ENCODE measurements around the gene EFNA5.

Gene EFNA5

DNA sequence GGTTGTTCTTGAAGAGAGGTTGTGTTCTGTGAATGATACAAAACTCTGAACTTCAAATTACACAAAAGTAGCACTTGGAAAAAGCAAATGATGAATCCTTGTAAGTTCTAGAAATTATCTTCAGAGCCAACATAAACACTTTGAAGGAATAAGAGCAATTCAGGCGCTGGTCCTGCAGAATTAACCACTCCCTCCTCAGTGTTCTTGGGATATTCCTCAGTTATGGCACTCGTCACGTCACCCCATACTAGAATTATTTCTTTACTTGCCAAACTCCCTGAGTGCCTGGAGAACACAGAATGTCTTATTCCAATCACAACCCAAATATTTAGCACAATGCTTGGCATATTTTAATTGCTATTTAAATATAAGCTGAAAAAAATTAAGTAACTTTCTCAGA, 126.3 kb downstream of the EFNA5 start:
- no peak for DNase-seq (ENCODE audit: low spot score)

DNA sequence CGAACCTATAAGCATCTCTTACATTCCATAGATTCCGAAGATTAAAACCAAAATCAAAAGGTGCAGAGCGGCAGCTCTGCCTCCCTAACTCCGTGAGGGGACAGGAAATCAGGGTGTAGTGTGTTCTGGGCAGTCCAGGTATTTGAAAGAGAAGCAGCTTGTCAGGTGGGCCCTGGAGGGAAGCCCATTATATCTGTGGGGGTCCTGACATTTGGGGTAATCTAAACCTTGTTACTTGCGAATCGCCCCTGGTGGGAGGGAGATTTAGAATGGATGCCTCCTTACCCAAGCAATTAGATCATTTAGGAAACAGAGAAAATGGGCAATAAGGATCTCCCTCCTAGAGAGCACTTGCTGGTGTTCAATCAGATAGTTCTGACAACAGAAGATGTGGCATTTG, 126.9 kb downstream of the EFNA5 start:
- DNase-seq (ENCODE audit: low spot score): no peak

DNA sequence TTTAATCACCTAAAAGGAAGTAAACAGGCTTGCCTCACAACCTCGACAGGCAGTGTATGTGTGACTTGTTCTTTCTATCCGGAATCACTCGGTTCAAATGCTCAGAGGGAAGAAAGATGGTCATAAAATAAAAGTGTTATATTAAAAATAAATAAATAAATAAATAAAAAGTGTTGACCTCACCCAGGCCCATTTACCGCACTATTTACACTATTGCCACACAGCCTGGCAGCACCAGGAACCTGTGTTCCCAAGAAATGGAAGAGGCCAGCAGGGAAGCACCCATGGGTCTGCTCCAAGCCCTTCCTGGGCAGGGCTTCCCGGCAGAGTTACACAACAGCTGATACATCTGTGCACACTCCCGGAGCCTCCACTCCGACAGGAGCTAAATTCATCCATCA, 127.9 kb downstream of the EFNA5 start:
- DNase-seq (ENCODE audit: low spot score): peak; percentile 7

DNA sequence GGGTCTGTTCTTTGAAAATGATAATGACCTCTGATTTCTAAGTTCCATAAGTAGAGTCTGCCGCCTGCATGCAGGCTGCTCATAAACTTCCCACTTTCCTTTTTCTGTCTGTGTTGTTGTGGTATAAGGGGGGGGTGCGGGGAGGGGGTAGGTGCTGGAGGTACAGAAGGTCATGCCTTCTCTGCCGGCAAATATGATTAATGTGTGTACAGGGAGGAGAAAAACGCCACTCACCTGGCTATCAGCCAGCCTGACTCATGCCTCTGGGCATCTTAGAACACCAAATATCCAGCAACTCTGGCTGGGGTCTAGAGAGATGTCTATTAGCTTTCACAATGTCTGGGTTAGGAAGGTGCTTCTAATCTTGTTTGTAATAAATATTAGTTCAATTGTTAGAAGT, 128.3 kb downstream of the EFNA5 start:
- peak; percentile 18 for DNase-seq (ENCODE audit: low spot score)

DNA sequence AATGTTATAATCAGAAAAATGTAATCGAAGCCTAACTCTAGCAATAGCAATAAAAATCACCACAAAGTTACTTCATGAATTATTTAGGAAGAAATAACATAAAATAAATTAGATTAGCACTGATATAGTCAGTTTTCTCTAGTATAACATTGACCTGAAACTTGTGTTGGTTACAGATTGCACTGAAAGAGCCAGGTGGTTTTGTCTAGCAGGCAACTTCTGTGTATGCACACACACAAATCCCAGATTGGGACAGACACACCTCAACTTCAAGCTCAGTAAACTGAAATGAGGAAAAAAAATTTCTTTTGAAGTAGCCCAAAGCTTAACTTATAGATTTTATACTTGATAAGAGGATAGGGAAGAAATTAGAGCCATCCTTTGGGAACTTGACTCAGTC, 129.3 kb downstream of the EFNA5 start:
- no peak for DNase-seq (ENCODE audit: low spot score)

DNA sequence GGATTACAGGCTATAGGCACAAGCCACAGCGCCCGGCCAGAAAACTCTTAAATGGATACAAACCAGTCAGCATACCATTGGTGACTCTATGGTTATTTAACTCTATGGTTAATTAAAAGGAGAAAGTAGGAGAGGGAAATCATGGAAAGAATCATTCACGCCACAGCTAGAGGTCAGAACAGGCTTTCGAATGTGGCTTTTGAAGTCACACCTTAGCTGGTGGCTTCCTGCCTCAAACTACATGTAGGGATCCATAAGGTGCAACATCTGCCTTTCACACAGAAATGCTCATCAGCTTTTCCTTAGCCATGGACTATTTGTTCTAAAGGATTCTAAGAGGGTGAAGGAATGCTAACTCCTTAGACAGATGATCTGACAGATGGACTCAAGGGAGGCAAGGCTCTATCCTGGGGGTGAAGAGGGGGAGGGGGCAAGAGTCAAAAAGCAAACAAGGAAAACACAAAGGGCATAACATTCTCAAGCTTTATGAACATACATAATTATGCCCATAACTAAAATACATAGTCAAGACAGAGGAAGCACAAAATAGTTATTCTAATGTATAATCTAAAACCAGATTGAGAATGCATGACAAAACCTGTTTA, 130.9 kb downstream of the EFNA5 start:
- DNase-seq (ENCODE audit: low spot score): no peak

DNA sequence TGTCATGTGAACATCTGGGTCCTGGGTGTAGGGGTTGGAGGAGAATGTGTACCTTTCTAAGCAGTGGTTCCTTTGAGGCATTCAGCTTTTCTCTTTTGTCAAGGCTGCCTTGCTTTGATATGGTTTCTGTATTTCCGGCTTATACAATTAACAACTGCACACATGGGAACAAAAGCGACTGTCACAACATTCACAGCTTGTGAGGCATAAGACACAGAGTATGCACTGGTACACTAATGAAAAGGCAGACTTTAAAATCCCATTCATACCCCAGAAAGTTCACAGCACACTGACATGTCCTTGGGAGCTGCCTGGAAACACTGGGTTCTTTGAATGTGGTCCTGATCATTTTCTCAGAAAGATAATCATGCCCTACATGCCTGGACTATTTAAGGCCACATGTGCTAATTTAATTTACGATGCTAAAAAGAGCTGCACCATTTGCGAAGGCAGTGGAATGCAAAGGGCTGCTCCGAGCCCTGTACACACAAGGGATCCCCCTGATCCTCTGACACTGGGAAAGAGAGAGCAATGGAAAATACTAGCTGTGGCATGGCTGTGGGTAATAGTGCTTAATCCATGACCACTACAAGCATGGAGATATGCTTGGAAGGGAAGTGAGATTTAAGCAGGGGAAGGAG, 131.8 kb downstream of the EFNA5 start:
- no peak for DNase-seq (ENCODE audit: low spot score)

DNA sequence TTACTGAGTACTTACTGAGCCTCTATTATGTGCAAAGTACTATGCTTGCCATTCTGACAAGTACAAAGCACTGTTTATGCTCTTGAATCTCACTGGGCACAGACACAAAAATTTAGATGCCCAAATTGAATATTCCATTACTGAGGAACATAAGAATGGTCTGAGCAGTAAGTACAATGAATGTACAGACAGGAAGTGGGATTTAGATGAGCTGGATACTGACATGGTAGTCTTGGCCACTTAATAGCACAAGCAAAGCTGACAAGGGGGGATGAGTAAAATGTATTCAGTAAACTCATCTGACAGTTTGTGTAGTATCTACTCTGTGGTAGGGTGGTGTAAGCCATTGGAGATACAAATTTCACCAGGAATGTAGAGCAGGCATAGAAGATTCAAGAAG, 132.4 kb downstream of the EFNA5 start:
- no peak for DNase-seq (ENCODE audit: low spot score)

DNA sequence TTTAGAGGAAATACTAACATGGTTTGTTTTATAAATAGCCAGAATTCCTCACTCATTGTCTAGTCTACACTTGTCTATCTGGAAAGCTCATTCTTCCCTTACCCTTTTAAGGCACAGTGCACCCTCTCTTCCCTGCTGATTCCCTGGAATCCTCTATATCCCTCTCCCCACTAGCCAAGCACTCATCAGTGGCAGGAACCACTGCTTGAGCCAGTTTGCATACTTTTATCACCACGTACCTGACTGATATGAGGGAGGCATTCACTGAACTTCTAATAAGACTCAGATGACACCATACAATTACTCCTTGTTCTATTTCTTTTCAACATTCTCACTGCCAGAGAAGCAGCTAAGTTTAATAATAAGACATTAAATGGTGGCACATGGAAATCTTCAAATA, 134.9 kb downstream of the EFNA5 start:
- no peak for DNase-seq (ENCODE audit: low spot score)

DNA sequence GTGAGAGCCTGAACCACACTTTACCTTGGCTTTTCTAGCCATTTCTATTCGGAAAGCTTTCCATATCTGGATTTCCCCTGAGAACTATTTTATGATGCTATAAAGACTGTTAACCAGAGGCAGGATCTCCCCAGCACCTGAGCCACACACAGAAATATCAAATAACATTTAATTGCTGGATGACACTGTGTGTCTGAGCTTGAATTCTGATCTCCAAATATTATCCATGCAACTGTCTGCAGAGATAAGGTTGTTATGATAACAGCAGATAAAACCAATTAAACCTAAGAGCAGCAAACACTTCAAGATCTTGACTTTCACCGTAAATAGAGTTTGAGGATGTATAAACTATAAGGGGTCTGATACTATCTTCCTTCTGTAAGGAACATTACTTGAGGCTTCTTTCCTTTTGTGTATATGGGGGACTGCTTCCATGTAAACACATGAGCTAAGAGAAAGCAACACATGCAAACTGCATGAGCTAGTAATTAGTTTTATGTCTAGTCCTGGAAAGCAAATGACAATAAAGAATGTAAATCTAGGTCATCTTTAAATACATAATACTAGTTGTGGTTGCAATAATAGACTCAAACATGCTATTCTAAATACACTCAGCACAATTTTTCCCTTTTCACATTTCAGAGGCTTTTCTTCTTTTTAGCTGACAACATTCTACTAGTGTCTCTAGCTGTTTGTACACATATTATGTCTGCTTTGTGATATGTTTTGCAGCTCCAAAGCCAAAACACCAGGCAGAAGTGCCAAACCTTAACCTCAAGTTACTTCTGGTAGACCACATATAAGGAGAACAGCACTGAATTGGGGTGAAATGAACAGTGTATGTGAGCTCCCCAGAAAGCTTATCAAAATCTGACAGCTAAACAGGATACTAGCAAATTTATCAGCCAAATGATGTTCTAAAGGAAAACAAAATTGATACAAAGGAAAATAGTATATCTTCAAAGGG, 136.5 kb downstream of the EFNA5 start:
- DNase-seq (ENCODE audit: low spot score): no peak

DNA sequence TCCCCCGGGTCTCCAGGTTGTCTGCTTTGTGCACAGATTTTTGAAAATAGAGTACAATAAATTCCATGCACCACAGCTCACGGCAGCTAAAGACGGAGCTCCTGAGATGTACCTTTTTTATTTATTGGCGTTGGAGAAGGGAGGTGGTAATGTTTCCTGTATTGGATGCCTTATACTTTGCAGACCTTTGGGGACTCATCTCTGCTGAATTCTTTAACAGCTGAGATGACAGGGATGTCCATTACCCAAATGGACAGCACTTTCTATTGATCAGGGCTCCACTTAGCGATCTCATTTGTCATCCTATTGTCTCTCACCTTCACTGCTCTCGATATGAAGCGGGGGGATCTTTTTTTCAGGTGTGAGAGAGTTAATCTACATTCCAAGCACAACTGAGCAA, 137.8 kb downstream of the EFNA5 start:
- no peak for DNase-seq (ENCODE audit: low spot score)

DNA sequence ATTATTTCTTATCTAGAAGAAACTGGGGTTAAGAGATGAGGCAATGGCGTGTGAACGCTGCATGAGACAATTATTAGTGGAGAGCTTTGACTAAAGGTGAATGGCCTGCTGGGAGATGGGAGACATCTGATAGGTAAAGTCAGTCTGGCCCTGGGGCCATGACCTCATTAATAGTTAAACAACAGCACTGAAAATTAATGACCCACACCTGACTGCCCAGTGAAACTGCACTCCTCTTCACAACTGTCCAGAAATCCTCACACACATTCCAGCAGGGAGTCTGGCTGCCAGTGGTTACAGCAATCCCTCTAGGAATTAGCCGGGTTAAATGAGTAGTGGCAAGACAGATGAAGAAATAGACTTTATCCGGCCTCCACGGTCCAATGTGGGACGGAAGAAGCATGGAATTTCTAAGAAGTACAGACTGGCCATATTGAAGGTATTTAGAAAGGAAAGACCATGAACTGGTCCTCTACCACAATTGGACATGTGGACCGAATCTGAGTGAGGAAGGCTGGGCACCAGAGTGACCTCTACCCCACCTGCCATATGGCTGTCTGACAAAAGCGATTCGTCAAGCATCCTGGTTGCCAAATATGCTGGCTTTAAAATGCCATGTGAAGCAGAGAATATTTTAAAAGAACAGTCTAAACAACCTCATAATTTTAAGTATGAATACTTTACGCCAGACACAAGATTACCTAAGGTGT, 138.4 kb downstream of the EFNA5 start:
- no peak for DNase-seq (ENCODE audit: low spot score)

DNA sequence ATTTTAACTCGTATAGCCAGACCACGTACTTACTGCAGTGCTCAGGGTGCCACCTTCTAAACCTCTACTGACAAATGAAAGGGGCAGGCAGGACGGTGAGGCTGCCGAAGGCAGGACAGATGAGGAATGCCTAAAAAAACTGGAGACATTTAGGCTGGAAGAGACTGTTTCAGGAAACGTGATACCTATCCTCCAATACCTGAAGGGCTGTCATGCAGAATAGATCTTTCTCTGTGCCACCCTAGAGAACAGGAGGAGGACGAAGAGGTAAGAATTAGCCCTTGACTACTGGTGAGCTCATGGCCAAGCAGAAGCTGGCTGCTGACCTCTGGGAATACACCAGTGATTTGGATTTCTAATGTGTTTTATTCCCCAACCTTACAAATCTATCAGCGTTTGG, 139.4 kb downstream of the EFNA5 start:
- DNase-seq (ENCODE audit: low spot score): no peak

DNA sequence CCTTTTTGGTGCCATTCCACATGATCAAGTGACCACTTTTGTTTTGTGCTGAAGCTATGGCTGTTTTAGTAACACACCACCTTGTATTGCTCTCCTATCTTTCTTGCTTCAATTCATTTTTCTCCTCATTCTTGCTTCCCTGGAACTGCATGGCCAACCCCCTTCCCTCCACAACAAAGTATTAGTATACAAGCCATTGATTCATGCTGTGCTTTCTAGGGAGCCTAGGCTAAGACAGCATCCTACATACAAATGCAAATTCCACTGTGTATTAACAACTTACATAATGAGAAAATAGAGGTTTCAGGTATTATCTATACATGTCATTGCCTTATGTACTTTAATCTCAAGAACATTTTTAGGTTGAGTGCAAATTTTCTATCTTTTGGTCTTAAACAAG, 141.1 kb downstream of the EFNA5 start:
- no peak for DNase-seq (ENCODE audit: low spot score)

DNA sequence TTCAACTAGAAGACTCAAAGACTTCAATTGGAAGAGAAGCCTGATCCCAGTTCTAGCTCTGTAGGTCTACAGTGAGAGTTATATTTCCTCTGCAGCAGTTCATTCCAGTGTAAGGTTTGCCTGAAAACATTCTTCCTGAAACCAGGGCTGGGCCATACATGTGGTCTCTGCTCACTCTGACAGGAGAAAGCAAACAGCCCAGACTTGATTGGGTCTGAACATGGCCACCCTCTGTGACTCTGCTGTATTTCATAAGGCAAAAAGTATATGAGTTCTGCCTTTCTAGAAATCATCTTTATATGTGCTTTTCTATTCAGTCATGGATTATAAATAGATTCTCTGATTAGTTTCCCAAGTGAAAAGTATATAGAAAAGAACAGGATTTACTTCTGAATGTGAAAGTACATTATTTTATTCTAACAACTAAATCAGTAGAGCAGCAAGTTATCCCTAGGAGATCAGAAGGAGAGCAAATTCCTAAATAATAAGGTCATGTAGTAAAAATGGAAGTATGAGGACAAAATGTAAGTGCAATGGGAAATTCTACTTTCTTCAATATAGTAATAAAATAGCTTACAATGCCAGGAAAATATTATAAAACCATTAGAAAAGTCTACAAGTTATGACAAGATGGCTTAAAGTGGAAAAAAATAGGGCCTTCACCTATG, 144.3 kb downstream of the EFNA5 start:
- DNase-seq (ENCODE audit: low spot score): no peak

DNA sequence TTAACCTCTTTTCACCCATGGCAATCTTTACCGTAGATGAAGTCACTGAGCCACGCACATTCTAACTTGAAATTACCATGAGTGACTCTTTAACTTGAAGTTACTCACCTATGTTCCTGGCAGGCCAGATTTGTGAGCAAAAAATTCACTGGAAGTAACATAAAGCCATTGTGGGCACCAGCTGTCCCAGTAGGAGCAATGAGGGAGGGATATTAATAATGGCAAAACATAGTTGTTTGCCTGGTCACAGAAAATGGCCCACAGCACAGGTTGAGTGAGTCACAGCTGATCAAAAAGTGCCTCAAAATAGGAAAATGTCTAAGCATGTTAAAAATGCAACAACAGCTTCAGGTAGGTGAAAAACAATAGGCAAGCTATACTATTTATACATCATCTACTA, 146.6 kb downstream of the EFNA5 start:
- no peak for DNase-seq (ENCODE audit: low spot score)

DNA sequence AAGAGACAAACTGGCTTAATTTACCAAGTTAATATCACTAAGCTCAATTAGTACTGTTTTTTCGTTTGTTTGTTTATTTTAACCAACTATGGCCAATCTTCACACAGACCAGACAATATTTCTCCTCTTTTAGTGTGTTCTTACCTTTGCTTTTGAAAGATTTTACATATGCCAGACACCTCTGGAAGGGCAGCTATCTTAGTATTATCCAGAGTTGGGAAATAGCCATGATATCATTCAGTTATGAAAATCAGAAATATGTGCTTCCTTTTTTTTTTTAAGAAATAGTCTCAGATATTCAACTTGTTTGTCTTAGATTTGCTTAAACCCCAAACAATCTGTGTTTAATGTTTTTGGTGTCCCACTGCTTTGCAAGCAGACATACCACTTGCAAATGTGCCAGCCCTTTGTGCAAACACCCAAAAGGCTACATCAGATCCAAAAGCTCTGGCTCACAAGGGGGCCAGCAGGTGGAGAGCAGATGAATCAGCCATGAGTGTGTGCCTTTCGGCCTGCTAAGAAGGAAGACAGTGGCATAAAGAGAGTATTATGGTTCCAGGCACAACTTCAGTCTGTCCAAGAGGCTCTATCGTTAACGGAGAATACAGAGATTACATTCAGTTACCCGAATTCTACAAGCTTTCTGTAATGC, 147.6 kb downstream of the EFNA5 start:
- DNase-seq (ENCODE audit: low spot score): no peak

DNA sequence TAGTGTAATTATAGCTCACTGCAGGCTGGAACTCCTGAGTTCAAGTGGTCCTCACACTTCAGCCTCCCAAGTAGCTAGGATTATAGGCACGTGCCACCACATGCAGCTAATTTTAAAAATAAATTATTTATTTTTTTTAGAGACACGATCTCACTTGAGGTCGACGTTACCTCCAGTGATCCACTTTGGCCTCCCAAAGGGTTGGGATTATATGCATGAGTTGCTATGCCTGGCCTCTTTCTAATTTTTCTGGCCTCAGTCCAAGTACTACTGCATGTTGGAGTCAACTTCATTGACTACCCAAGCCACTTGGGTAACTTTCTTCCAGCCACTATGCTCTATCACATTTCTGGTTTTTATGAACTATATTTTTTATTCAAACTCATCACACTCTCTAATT, 148.3 kb downstream of the EFNA5 start:
- no peak for DNase-seq (ENCODE audit: low spot score)

DNA sequence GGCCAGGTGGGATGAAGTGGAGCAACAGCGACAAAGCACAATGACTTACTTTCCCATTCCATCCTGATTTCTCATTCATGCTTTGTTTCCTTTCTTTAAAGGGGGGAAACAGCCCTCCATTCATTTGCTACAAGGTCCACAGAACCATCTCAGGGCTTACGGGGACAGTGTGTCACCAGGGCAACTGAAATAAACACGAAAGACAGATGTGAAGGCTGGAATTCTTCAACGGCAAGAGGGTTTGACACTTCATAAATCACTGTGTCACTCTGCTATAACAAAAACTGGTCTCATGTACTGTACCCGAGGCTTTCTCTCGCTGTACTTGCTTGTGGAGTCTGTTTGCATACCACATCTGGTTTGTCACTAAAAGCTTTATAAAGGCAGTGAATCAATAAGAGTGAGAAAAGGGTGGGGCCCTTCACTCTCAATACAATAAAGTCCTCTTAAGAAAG, 150.8 kb downstream of the EFNA5 start:
- DNase-seq (ENCODE audit: low spot score): no peak

DNA sequence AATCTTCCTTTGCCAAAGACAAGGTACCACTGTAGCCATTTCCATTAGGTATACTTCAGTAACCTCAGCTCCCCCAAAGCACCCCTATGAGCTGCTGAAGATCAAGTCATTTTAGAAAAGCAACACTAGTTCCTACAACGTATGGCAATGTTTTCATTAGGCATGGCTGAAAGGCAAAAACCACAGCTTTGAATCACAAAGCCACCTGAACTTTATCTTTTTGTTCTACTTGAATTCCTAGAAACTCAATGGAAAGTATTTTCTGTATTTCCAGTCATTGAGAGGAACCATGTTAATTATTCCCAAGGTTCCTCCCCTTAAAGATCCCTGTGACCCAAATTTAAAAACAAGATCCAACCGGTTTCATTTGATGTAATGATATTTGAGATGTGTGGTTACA, 152.1 kb downstream of the EFNA5 start:
- no peak for DNase-seq (ENCODE audit: low spot score)

DNA sequence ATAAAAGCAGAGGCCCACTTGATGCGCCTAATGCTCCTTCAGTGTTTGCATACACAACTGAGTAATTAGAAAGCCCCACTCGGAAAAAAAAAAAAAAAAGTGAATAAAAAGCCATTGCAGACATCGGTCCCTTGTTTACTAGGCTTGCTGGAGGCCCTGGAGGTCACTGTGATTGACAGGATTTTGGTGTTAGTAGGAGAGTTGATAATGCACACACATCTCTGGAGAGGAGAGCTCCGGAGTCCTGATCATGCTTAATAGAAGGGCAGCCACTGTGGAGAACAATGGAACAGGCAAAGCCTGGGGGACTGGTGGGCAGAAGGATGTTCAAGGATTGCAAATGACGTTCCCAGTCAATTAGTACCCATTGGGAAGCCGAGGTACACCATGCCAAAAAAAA, 152.5 kb downstream of the EFNA5 start:
- DNase-seq (ENCODE audit: low spot score): no peak
